ENCODE measurements around the gene WSB1.
A peak's percentile ranks its signal among the peaks of the same experiment; 100 is the strongest.

Gene WSB1

DNA sequence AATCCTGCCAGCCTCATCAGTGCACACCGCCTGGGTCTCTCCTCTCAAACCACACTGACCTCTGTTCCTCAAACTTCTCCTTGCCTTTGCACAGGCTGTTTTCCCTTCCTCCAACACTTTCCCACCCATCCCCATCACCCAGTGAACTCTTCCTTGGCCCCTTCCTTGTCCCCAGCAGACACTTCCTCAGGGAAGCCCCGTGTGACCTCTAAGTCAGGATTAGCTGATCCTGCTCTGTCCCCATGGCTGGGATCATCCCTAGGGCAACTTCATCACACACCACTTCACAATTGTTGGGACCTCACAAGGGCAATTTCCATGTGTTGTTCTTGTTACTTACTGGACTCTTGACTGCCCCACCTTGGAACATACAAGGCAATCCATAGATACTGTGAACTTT lies 67.8 kb downstream of the WSB1 start:
- H3K36me3 ChIP-seq (replicated peaks) = no peaks in the 10 kb centered on the region
- in situ Hi-C loops (cut with HindIII; ENCODE audit: low pct_ligation_motif_present, low sequenced_read_pairs) = no loop called here
- no peak overlapping the region for H3K27ac ChIP-seq
- no peak for DNase-seq
- no peak overlapping the region for H3K4me3 ChIP-seq (ENCODE audit: low read depth, low read length)
- no peaks in the 10 kb centered on the region for H3K27me3 ChIP-seq (replicated peaks)
- TF ChIP-seq, protein P1, sequence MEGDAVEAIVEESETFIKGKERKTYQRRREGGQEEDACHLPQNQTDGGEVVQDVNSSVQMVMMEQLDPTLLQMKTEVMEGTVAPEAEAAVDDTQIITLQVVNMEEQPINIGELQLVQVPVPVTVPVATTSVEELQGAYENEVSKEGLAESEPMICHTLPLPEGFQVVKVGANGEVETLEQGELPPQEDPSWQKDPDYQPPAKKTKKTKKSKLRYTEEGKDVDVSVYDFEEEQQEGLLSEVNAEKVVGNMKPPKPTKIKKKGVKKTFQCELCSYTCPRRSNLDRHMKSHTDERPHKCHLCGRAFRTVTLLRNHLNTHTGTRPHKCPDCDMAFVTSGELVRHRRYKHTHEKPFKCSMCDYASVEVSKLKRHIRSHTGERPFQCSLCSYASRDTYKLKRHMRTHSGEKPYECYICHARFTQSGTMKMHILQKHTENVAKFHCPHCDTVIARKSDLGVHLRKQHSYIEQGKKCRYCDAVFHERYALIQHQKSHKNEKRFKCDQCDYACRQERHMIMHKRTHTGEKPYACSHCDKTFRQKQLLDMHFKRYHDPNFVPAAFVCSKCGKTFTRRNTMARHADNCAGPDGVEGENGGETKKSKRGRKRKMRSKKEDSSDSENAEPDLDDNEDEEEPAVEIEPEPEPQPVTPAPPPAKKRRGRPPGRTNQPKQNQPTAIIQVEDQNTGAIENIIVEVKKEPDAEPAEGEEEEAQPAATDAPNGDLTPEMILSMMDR (IDR thresholded peaks at IDR 0.05; ENCODE audit: low read depth, low read length, missing control alignments) = no peak

DNA sequence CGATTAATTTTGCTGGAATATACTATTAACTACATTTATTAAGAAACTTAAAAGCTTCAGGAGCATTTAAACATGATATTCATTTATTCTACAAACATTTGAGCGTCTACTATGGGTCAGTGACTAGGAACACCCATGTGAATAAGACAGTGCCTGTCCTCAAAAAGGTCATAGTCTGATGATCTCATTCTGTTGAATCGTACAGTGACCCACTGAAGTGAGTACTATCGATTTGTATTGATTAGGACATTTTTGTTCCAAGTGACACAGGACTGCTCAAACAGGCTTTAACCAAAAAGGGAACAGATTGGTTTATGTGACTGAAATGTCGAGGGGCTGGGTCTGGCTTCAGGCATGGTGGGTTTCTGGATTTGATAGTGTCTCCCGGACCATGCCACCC lies 68.6 kb downstream of the WSB1 start:
- Histone ChIP-seq H3K4me3 (ENCODE audit: low read depth, low read length) (no peak overlapping the region), H3K27me3 (replicated peaks) (no peaks in the 10 kb centered on the region), H3K27ac (no peak overlapping the region), H3K36me3 (replicated peaks) (no peaks in the 10 kb centered on the region)
- in situ Hi-C loops (cut with HindIII; ENCODE audit: low pct_ligation_motif_present, low sequenced_read_pairs) = no loop called here
- TF ChIP-seq, protein P1 (IDR thresholded peaks at IDR 0.05; ENCODE audit: low read depth, low read length, missing control alignments) = no peak
- DNase-seq = no peak

DNA sequence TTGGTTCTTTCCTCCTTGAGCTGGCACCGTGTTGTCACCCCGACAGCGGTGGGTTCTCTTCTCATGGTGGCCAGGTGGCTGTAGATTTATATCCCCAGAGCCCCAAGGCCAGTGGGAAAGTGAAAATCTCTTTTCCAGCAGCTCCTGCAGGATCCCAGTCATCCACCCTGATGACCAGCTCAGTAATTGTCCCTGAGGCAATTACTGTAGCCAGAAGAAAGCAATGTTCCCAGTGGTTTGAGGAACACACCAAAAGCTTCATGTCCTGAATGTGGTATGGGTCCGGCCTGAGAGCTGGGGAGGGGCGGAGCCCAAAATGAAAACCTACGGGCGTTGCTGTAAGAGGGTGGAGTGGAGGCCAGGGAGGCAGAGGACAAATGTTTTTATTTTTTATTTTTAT lies 69.0 kb downstream of the WSB1 start:
- in situ Hi-C loops (cut with HindIII; ENCODE audit: low pct_ligation_motif_present, low sequenced_read_pairs) = no loop called here
- no peak for DNase-seq
- no peak overlapping the region for H3K27ac ChIP-seq
- H3K27me3 ChIP-seq (replicated peaks) = no peaks in the 10 kb centered on the region
- no peak overlapping the region for H3K4me3 ChIP-seq (ENCODE audit: low read depth, low read length)
- TF ChIP-seq, protein P1 (IDR thresholded peaks at IDR 0.05; ENCODE audit: low read depth, low read length, missing control alignments) = no peak
- H3K36me3 ChIP-seq (replicated peaks) = no peaks in the 10 kb centered on the region

DNA sequence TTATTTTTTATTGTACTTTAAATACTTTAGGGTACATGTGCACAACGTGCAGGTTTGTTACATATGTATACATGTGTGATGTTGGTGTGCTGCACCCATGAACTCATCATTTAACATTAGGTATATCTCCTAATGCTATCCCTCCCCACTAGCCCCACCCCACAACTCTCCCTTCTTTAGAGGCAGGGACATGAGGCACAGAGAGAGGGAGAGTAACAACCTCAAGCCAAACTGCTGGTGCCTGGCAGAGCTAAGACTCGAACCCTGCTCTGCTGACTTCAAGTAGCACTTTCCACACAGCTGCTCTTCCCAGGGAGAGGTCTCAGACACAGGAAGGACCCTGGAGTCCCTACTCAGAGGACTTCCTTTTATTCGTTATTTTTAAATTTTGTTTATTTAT lies 69.4 kb downstream of the WSB1 start:
- no peak for DNase-seq
- TF ChIP-seq, protein P1 (IDR thresholded peaks at IDR 0.05; ENCODE audit: low read depth, low read length, missing control alignments) = no peak
- Histone ChIP-seq H3K27me3 (replicated peaks) (no peaks in the 10 kb centered on the region), H3K4me3 (ENCODE audit: low read depth, low read length) (no peak overlapping the region), H3K27ac (peak overlapping the region; percentile 35), H3K36me3 (replicated peaks) (no peaks in the 10 kb centered on the region)
- in situ Hi-C loops (cut with HindIII; ENCODE audit: low pct_ligation_motif_present, low sequenced_read_pairs) = no loop called here
